ENCODE data around the gene PRDX5.

Gene PRDX5

GRCh38 chr11:64349404-64349803 lies 31.5 kb downstream of the PRDX5 start:
- no peak for DNase-seq

DNA sequence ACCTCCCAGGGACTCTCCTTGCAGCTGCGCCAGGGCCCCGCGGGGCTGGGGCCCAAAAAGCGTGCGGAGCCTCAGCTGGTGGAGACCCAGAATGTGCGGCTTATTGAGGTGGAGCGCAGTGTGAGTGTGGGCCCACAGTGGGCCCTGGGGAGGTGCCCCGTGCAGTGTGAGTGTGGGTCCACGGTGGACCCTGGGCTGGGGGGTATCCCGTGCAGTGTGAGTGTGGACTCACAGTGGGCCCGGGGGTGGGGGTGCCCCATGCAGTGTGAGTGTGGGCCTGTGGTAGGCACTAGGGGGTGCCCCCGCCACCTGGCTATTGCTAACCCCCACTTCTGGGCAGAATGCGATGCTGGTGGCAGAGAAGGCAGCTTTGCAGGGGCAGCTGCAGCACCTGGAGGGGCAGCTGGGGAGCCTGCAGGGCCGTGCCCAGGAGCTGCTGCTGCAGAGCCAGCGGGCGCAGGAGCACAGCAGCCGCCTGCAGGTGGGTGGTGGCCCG lies 33.3 kb downstream of the PRDX5 start:
- DNase-seq, result no peak

- no peak for DNase-seq
These were observed 34.4 kb downstream of the PRDX5 start for GRCh38 chr11:64352099-64352994.

- DNase-seq, result no peak
These were observed 35.2 kb downstream of the PRDX5 start for GRCh38 chr11:64352995-64353714.

GRCh38 chr11:64353715-64354506 lies 36.0 kb downstream of the PRDX5 start:
- no peak for DNase-seq

DNA sequence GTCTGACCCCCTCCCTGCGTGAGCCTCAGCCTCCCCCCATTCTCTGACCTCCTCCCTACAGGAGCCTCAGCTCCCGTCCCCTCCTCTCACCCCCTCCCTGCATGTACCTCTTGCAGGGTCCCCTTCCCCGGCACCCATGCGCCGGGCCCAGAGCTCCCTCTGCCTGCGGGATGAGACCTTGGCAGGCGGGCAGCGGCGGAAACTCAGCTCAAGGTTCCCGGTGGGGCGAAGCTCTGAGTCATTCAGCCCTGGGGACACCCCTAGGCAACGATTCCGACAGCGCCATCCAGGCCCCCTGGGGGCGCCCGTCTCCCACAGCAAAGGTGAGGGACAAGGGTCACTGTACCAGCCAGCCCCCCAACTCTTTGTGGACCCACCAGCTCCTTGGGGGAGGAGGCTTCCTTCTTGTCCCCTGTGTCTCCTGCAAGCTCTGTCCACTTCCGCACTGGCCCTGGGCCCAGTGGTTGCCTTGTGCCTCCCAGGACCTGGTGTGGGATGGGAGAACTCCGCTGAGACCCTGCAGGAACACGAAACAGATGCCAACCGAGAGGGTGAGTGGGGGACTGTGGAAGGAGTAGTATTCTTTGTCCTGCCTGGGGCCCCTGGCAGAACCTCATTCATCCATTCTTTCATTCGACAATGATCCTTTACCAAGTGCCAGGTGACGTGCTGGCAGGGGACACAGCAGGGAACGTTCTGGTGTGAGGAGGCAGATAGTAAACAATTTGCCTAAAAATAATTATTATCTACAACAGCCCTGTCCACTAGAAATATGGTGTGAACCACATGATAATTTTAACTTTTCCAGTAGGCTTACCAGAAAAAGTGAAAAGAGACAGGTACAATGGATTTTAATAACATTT lies 37.4 kb downstream of the PRDX5 start:
- DNase-seq, result no peak

DNA sequence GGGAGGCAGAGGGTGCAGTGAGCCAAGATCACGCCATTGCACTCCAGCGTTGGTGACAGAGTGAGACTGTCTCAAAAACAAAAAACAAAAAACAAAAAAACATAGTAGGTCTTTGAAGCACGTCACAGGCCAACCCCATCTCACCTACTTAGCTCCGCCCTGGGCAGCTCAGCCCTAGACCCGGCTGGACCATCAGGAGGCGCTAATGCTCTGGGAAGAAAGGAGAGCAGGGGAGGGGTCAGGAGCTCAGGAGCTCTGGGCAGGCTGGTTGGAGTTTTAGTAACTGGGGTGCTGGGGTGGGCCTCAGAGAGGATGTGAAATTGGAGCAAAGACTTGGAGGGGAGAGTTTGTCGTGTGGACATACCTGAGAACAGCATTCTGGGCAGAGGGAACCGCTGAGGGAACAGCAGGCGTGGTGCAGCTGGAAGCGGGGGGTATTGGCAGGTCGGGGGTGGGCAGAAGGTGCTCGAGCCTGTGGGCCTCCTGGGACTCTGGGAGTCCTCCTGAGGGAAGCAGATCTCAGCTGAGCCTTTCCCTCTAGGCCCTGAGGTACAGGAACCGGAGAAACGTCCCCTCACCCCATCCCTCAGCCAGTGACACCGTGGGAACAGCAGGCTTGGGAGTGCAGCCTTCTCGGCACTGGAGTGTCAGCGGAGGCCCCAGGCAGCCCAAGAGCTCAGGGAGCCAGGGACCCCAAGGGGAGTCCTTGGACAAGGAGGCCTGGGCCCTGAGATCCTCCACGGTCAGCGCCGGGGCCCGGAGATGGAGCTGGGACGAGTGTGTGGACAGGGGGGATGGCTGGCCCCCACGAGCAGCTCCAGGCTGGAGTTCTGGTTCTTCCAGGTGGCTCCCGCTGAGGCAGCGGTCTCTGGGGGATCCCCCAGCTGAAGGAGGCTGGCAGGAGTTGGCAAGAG lies 38.8 kb downstream of the PRDX5 start:
- no peak for DNase-seq

DNA sequence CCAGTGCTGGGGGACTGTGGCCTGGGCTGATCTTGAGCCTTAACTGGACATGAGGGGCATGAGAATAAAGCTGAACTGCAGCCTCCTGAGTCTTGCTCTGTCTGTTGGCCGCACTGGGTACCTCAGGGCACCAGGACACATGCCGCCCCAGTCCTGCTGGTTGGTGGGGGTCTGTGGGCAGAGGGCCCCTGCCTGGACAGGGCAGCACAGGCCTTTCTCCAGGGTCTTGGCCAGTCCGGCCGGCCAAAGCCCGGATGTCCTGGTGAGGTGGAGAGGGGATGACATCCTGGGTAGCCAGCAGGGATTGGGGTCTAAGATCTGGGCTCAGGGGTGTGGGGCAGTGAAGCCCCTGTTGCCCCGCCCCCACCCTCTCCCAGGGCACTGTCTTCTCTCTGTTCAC lies 39.5 kb downstream of the PRDX5 start:
- DNase-seq, result no peak

DNA sequence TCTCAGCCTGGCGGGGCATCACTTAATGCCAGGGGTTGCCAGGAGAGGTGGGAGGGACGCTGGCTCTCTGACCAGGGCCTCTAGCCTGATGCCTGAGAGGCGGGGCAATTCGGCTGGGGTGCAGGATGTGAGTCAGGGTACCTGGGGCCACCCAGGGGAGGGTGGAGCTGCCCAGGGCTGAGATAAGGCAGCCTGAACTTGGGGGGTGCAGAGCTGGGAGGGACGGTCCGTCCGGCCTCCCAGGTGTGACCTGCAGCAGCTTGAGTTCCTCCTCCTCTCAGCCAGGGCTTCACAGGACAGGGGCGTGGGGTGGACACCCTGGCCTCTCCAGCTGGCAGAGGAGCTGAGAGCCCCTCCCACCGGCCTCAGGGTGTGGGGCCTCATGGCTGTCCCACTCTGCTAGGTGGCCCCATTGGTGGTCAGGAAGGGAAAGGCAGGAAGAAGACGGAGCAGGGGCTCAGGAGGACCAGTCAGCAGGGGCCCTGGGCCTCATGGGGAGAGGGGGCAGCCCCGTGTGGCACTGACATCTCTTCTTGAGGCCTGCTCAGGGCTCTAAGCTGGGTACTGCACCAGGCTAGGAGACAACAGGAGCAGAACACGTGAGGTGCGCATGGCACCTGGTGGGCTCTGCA lies 40.1 kb downstream of the PRDX5 start:
- DNase-seq, result no peak

DNA sequence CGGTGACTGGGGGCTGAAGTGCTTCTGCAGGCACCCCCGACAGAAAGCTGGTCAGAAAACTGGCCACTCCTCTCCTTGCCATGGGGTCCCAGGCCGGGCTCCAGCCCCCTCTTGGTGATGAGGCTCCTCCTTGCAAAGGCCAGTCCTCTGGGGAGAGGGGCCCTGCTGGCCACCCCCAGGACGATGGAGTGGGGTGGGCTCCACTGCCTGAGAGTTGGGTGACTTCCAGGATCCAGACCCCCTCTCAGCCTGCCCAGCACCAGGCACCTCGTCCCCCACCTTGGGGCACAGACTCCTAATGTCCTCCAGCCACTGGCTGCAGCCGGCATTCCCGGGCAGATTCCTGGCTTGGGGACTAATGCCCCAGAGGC lies 40.6 kb downstream of the PRDX5 start:
- no peak for DNase-seq

DNA sequence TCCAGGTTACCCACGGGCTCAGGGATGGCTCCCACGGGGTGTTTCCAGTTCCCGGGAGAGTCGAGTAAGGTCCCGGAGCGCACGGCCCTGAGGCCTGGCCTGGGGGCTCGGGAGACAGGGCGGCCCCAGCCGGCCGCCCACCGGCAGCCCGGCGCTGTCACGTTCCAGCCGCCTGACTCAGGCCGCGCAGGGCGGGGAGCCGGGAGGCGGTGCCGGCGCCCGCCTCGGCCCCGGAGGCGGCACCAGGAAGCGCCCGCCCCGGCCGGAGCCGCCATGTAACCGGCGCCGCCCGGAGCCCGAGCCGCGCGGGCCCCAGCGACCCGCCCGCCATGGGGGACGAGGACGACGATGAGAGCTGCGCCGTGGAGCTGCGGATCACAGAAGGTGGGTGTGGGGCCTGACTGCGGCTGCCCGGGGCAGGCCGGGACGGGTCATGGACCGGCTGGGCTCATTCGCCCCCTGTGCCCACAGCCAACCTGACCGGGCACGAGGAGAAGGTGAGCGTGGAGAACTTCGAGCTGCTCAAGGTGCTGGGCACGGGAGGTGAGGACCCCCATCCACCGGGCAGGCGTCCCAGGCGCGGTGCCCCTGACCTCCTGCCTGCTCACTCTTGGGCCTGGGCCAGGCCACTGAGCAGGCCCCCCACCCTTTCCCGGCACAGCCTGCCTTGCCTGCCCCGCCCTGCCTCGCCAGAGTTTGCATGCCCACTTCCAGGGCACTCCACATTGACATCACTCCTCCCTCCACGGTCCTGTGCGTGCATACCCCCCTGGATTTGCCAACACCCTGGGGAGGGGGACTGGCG lies 41.2 kb downstream of the PRDX5 start, which contains the start of gene RPS6KA4:
Gene RPS6KA4, plus strand, starts transcription at position 256 of the 805 bp plus-strand sequence. Its CDS starts 74 bp downstream, at position 330.
- peak; percentile 26 for DNase-seq

DNA sequence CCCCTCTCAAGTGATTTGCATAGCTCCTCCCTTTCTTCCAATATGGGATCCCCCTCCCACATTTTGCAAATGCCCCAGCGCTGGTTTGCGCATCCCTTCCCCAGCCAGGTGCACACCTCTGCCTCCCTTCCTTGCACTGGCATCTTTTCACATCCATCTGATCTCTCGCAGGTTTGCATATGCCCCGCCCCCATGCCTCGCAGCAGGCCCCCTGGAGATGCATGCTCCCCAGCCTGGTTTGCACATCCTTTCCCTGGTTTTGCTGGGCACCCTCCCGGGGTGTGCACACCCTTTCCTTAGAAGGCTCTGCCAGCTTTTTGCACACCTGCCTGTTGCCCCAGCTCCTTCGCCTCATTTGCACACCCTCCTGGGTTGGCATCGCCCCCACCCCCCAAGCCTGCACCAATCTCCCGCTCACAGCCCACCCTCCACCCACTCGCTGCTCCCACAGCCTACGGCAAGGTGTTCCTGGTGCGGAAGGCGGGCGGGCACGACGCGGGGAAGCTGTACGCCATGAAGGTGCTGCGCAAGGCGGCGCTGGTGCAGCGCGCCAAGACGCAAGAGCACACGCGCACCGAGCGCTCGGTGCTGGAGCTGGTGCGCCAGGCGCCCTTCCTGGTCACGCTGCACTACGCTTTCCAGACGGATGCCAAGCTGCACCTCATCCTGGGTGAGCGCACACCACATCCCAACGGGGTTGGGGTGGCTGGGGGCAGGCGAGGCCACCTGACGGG lies 42.0 kb downstream of the PRDX5 start:
- DNase-seq, result no peak

GRCh38 chr11:64360448-64360921 lies 42.6 kb downstream of the PRDX5 start:
- no peak for DNase-seq

GRCh38 chr11:64361659-64362058 lies 43.7 kb downstream of the PRDX5 start:
- DNase-seq, result no peak

DNA sequence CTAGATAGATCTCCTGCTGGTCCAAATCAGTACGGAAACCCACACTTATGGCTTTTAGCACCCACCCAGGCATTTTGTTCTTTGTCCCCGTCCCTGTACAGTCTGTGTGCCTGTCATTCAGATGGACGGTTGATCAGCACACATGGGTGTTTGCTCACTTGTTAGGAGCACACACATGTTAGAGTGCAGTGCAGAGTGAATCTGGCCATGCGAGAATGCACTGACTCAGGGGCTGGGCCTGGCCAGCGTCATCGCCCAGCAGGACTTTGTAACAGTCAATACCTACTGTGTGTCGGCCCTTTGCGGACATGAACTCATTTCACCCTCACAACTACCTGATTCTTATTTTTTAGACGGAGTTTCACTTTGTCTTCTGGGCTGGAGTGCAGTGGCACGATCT lies 44.4 kb downstream of the PRDX5 start:
- no peak for DNase-seq

GRCh38 chr11:64364435-64364834 lies 46.5 kb downstream of the PRDX5 start:
- DNase-seq, result no peak

DNA sequence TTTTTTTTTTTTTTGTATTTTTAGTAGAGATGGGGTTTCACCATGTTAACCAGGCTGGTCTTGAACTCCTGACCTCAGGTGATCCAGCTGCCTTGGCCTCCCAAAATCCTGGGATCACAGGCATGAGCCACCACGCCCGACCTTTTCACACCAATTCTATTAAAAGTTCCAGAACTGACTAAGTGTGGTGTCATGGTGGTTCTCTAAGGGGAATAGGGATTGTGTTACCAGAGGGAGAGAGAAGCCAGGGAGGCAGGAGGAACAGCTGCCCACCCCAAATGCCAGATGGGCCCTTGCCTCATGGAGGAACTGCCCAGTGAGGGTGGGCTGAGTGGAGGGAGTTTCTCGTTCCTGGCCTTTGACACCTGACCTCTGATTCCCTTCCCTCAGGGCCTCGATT lies 47.0 kb downstream of the PRDX5 start:
- DNase-seq, result no peak

- DNase-seq, result no peak
These were observed 48.8 kb downstream of the PRDX5 start for GRCh38 chr11:64366751-64367150.

Data from effector CD4-positive, alpha-beta T cell (primary cell).